ENCODE data around the gene DNAJC4. TPM values are rescaled to one million over a fixed set of nuclear protein-coding genes. Genes with fewer than 3 reads are reported as not detected.
A peak's percentile ranks its signal among the peaks of the same experiment; 100 is the strongest.

DNAJC4 gene
- total and polyA plus RNA-seq, 9 of the 15 experiments (the other 6 are each of a cell fraction or from before 2014, with no cell fraction given) = 4.0 to 32.6 (median 19.9) TPM

DNA sequence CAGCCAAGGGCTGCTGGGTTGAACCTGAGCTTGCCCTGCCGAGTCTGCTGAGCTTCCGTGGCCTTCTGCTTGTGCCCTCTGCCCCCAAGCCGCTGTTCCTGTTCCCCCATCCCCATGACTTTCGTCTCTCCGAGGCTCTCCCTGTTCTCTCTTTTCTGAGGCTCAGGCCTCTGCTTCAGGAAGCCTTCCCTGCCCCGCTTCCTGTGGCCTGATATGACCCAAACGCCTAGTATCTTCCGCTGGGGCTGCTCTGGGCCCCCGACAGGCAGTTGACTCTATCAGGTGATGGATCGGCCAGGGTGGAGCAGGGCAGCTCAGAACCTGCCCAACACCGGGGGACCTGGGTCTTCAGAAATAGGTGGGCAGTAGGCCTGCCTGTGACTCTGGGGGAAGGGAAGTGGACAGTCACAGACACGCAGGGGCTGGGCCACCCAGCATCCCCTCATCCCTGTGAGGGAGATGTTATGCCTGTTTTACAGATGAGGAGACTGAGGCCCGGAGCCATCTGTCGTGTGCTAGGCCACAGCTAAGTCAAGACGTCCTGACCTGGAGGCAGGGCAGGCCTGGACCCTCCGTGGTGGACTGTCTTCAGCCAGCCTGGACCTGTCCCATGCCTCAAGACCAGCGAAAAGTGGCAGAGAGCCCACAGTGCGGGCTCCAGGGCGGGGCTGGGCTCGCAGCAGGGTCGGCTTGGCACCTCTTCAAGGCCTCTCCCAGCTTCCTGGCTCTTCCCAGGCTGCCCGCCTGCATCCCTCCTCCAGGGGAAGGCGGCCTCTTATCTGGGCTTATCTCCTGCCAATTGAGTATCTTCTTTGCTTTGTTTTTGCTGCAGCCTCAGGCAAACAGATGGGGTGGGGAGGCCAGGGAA, 37.9 kb downstream of the DNAJC4 start:
- no TSS peak for BruUV-seq (replicated peaks)
- CTCF ChIA-PET (ENCODE audit: low intra/inter-chr PET ratio) = interaction anchor here (2.6 kb wide), 1 partner anchor 64 kb away, joined by 11 read pairs; no protein-coding TSS in a partner anchor
- peak overlapping the region; percentile 89 to 99 for H3K9ac ChIP-seq (ENCODE audit: insufficient read depth in 1 of 2, low read depth in 2 of 2, low read length in 2 of 2)
- peaks cover 49% of the 10 kb centered on the region for H3K36me3 ChIP-seq (ENCODE audit: control insufficient read depth, insufficient read depth, low read length)
- no peaks in the 10 kb centered on the region for H3K27me3 ChIP-seq (ENCODE audit: control insufficient read depth in 2 of 2, insufficient read depth in 2 of 2, low read length in 2 of 2)
- peaks cover 28 to 59% of the 10 kb centered on the region in 2 experiments for H3K4me1 ChIP-seq (replicated peaks in 1 of 2; ENCODE audit: control insufficient read depth in 2 of 2, insufficient read depth in 2 of 2, low read length in 2 of 2)
- peak overlapping the region; percentile 60 for H3K4me3 ChIP-seq
- peaks cover 36% of the 10 kb centered on the region for H3K79me2 ChIP-seq (ENCODE audit: control insufficient read depth, insufficient read depth, low read length)
- no peaks in the 10 kb centered on the region for H3K9me3 ChIP-seq (replicated peaks; ENCODE audit: control insufficient read depth, insufficient read depth, low read depth, low read length)
- ATAC-seq (no peak), FAIRE-seq (no peak), DNase-seq (ENCODE audit: extremely low read depth in 1 of 4, low spot score in 3 of 4) (peak in 2 of 4 experiments; percentile 41 to 47)
- in situ Hi-C loops (cut with MboI) = no loop called here
- H3K9me1 ChIP-seq (ENCODE audit: control insufficient read depth, insufficient read depth, low read length) = peaks cover 3% of the 10 kb centered on the region
- H3K4me2 ChIP-seq (ENCODE audit: insufficient read depth, low read length) = peak overlapping the region; percentile 92
- intact Hi-C loops (cut with micrococcal nuclease) = loop anchor here (2.0 kb wide), 1 partner anchor 21 kb away; the partner anchor contains the start of gene PPP1R14B
- no peaks in the 10 kb centered on the region for H4K20me1 ChIP-seq (replicated peaks; ENCODE audit: control insufficient read depth, insufficient read depth, low read length)
- no peak overlapping the region; the same call in 1 of the 2 replicates for H2AFZ ChIP-seq (ENCODE audit: low read depth, low read length)
- POLR2A ChIA-PET = interaction anchor here (0.6 to 5.7 kb wide), 15 partner anchors 8 to 74 kb away, joined by 3 to 58 read pairs (median 4); partner anchors contain the start of genes BAD, CATSPERZ, ESRRA and FERMT3
- 31% methylated on average over 21 of the region's 23 CpGs for WGBS (ENCODE audit: insufficient coverage, low coverage, missing lambda C conversion rate)
- peak overlapping the region; percentile 96 for H3K27ac ChIP-seq (ENCODE audit: extremely low read depth, low read depth, low read length)
- TF ChIP-seq ATF7 (IDR thresholded peaks at IDR 0.05) (no peak), SIRT6 (IDR thresholded peaks at IDR 0.05; ENCODE audit: low read depth, low read length) (no peak), PHF20 (IDR thresholded peaks at IDR 0.05; ENCODE audit: partially characterized antibody) (no peak), HNRNPLL (IDR thresholded peaks at IDR 0.05; ENCODE audit: low read depth, low read length, poor library complexity, severe bottlenecking) (no peak), ZNF274 (IDR thresholded peaks at IDR 0.05; ENCODE audit: borderline replicate concordance, low read depth, low read length) (no peak), ZNF146 (CRISPR knock-in tag; IDR thresholded peaks at IDR 0.05; ENCODE audit: unreplicated experiment) (no peak), ZBTB7A (IDR thresholded peaks at IDR 0.05; ENCODE audit: borderline replicate concordance, control insufficient read depth, low read depth, low read length) (peak; percentile 7; the same call in 1 of the 2 replicates), FUS (optimal IDR thresholded peaks at IDR 0.05; ENCODE audit: low read depth, low read length) (no peak), TEAD1 (CRISPR knock-in tag; IDR thresholded peaks at IDR 0.05) (no peak), NFXL1 (CRISPR knock-in tag; IDR thresholded peaks at IDR 0.05) (no peak), SMARCB1 (IDR thresholded peaks at IDR 0.05; ENCODE audit: insufficient read length, low read depth) (no peak), ZNF668 (CRISPR knock-in tag; IDR thresholded peaks at IDR 0.05) (no peak), POLR2A (conservative IDR thresholded peaks at IDR 0.05) (no peak), RBM15 (IDR thresholded peaks at IDR 0.05; ENCODE audit: insufficient read depth, low read length) (no peak), GTF2F1 (IDR thresholded peaks at IDR 0.05; ENCODE audit: low read depth, low read length) (no peak), ZMIZ1 (IDR thresholded peaks at IDR 0.05; ENCODE audit: low read depth in 2 of 2, low read length in 2 of 2) (no peak), ZNF133 (CRISPR knock-in tag; IDR thresholded peaks at IDR 0.05) (no peak), XRCC4 (IDR thresholded peaks at IDR 0.05; ENCODE audit: extremely low read depth, insufficient read depth, insufficient read length) (no peak)
- TF ChIP-seq, protein P1, sequence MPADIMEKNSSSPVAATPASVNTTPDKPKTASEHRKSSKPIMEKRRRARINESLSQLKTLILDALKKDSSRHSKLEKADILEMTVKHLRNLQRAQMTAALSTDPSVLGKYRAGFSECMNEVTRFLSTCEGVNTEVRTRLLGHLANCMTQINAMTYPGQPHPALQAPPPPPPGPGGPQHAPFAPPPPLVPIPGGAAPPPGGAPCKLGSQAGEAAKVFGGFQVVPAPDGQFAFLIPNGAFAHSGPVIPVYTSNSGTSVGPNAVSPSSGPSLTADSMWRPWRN (IDR thresholded peaks at IDR 0.05; ENCODE audit: low read depth) = no peak
